Body of pancreas (tissue), 4 donors: ENCODE data around the gene CLCNKB.

ENCODE experiments used
- CTCF ChIP-seq, 7 experiments: fragments of 450-650 bp in 4 of 7; fragments of 200-600 bp in 3 of 7; sonication (generic) in 3 of 7; IDR thresholded peaks; one replicate each; pipeline ENCODE4 v1.5.1; 2016 to 2019; ENCODE audit warnings: antibody characterized with exemption in 7 of 7
- POLR2A ChIP-seq, 3 donors: fragments of 450-650 bp; IDR thresholded peaks; one replicate each; pipeline ENCODE4 v1.6.1; 2016; ENCODE audit warnings: antibody characterized with exemption in 3 of 3, mild to moderate bottlenecking in 2 of 3

GRCh38 chr1:16071614-16072013 is 28.0 kb downstream of the CLCNKB start:
- no peak for TF ChIP-seq CTCF (IDR thresholded peaks at IDR 0.05)
- no peak for TF ChIP-seq POLR2A (IDR thresholded peaks at IDR 0.05)
